LNCAP (cell line): Measurements from ENCODE around the gene COL25A1.

Source experiments
- TF ChIP-seq, protein P1 (sequence below): fragments of 450-650 bp; IDR thresholded peaks from 2 replicates; pipeline ENCODE4 v1.5.1; 2017; ENCODE audit warnings: mild to moderate bottlenecking

COL25A1 gene

DNA sequence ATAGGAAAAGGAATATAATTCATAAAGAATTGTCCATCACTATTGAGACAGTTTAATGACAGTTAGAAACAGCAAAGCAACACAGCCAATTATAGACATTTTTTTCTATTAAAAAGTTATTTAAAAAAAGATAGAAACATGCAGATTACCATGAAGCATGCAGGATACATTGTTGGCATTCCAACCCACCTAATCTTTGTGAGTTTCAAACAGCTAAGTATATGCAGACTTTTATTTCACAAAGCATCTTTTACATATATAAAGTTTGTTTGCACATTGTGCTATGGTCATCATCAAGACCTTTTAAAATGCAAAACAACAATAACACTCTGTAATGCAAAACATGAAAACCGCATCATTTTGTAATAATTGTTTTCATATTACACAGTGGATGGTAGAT is 413.7 kb downstream of the COL25A1 start:
- TF ChIP-seq, protein P1, sequence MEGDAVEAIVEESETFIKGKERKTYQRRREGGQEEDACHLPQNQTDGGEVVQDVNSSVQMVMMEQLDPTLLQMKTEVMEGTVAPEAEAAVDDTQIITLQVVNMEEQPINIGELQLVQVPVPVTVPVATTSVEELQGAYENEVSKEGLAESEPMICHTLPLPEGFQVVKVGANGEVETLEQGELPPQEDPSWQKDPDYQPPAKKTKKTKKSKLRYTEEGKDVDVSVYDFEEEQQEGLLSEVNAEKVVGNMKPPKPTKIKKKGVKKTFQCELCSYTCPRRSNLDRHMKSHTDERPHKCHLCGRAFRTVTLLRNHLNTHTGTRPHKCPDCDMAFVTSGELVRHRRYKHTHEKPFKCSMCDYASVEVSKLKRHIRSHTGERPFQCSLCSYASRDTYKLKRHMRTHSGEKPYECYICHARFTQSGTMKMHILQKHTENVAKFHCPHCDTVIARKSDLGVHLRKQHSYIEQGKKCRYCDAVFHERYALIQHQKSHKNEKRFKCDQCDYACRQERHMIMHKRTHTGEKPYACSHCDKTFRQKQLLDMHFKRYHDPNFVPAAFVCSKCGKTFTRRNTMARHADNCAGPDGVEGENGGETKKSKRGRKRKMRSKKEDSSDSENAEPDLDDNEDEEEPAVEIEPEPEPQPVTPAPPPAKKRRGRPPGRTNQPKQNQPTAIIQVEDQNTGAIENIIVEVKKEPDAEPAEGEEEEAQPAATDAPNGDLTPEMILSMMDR: no peak

DNA sequence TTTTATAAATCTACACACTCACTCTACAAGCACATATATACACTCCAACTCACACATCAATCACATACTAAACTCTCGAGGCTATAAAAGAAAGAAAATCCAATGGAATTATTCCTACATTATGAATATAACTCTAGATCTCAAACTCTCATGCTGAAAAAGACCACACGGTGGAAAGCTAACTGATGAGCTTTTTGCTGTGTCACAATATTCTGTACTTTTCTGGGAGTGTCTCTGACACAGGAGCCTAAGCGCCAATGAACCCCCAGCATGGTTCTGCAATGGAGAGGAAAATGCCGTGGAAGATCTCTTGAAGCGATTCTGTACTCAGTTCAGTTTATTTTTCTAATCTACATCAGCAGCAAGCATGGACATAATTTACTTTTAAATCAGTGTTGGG is 415.4 kb downstream of the COL25A1 start:
- TF ChIP-seq, protein P1: no peak

GRCh38 chr4:108885211-108885610 is 417.2 kb downstream of the COL25A1 start:
- TF ChIP-seq, protein P1: no peak

GRCh38 chr4:108884596-108884995 is 417.9 kb downstream of the COL25A1 start:
- TF ChIP-seq, protein P1: no peak

- TF ChIP-seq, protein P1: no peak
Measured at GRCh38 chr4:108881986-108882385, 420.5 kb downstream of the COL25A1 start.

- TF ChIP-seq, protein P1: no peak
Measured at GRCh38 chr4:108881190-108881589, 421.3 kb downstream of the COL25A1 start.

DNA sequence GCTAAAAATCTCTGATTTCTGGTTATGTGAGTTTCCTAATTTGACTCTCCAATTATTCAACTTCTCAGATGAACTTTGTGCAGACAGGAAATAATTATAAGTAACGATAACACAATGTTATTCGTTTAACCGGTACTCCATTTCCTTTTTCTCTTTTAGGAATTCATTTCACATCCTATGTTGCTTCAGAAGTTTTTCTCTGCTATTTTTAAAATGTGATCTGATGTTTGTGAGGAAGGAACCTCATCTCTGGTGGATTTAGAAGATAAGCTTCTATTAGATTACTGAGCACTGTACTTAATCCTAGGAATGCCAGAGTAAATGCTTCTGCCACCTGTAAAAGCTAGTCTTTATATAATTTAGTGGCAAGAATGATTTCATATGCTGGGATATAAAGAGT is 423.7 kb downstream of the COL25A1 start:
- TF ChIP-seq, protein P1: no peak

- TF ChIP-seq, protein P1: no peak
Measured at GRCh38 chr4:108877821-108878220, 424.6 kb downstream of the COL25A1 start.
